ENCODE results near the gene ENGASE.

- TF ChIP-seq, protein P1, sequence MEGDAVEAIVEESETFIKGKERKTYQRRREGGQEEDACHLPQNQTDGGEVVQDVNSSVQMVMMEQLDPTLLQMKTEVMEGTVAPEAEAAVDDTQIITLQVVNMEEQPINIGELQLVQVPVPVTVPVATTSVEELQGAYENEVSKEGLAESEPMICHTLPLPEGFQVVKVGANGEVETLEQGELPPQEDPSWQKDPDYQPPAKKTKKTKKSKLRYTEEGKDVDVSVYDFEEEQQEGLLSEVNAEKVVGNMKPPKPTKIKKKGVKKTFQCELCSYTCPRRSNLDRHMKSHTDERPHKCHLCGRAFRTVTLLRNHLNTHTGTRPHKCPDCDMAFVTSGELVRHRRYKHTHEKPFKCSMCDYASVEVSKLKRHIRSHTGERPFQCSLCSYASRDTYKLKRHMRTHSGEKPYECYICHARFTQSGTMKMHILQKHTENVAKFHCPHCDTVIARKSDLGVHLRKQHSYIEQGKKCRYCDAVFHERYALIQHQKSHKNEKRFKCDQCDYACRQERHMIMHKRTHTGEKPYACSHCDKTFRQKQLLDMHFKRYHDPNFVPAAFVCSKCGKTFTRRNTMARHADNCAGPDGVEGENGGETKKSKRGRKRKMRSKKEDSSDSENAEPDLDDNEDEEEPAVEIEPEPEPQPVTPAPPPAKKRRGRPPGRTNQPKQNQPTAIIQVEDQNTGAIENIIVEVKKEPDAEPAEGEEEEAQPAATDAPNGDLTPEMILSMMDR (IDR thresholded peaks at IDR 0.05) = no peak
- TF ChIP-seq EZH2phosphoT487 (IDR thresholded peaks at IDR 0.05) = no peak
These were observed 33.0 kb downstream of the ENGASE start for GRCh38 chr17:79107499-79108231.

All from neural progenitor cell (in vitro differentiated cells).